HFF-Myc (cell line): ENCODE results near the gene FNIP1.

Experiments
- DNase-seq: peaks from one replicate; pipeline ENCODE4 v3.0.0-alpha.2; 2011; ENCODE audit warnings: low read depth; ENCODE audit errors: extremely low read depth
- H3K4me3 ChIP-seq: replicated peaks from 2 replicates; pipeline ENCODE4 v1.5.1; 2011; ENCODE audit warnings: low read depth, mild to moderate bottlenecking, control low read depth, low read length
- CTCF ChIP-seq: IDR thresholded peaks from 2 replicates; pipeline ENCODE4 v1.5.1; 2012; ENCODE audit warnings: mild to moderate bottlenecking, low read depth, low read length, control low read depth; ENCODE audit errors: missing control alignments

Gene FNIP1

GRCh38 chr5:131765261-131765660 lies 31.6 kb downstream of the FNIP1 start:
- no peak overlapping the region for H3K4me3 ChIP-seq
- TF ChIP-seq CTCF, result no peak
- no peak for DNase-seq

- H3K4me3 ChIP-seq, result no peak overlapping the region
- no peak for TF ChIP-seq CTCF
- DNase-seq, result no peak
Observed at GRCh38 chr5:131763968-131764367, 32.8 kb downstream of the FNIP1 start.

DNA sequence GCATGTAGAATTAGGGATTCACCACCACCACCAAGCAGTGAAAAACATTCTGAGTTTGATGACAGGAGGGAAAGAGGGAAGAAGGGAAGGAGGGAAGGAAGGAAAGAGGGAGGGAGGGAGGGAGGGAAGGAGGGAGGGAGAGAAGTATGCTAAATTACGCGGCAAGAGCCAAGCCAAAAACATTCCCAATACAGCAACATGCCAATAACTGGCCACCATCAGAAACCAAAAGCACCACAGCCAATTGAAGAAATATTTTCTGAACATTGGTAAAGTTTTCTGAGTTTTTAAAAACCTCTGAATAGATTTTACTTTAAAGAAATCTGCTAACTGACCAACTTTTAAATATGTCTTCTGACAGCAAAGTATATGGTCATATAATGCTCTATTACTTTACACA lies 36.0 kb downstream of the FNIP1 start:
- no peak overlapping the region for H3K4me3 ChIP-seq
- no peak for DNase-seq
- TF ChIP-seq CTCF, result no peak

DNA sequence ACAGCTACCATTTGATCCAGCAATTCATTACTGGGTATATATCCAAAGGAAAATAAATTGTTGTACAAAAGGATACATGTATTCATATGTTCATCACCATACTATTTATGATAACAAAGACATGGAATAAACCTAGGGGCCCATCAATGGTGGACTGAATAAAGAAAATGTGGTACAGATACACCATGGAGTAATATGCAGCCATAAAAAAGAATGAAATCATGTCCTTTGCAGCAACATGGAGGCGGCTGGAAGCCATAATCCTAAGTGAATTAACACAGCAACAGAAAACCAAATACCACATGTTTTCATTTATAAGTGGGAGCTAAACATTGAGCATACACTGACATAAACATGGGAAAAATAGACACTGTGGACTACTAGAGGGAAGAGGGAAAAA lies 37.1 kb downstream of the FNIP1 start:
- no peak for DNase-seq
- no peak overlapping the region for H3K4me3 ChIP-seq
- no peak for TF ChIP-seq CTCF

DNA sequence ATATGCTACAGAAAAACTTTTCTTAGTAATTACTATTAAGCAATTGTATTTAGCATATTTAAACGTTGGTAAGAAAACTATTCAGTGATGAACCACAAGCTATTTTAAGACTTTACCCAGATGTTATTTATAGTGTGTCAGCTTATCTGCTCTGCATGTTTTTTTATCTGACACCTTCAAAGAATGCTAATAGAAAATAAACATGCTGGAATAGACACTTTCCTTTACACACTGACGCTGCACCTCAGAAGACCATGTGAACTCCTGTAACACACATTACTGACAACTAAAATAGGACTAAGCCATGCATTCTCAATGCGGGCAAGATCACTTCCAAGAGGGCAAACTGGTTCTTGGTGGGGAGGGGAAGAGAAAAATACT lies 38.3 kb downstream of the FNIP1 start:
- DNase-seq, result no peak
- TF ChIP-seq CTCF, result no peak
- H3K4me3 ChIP-seq, result no peak overlapping the region

DNA sequence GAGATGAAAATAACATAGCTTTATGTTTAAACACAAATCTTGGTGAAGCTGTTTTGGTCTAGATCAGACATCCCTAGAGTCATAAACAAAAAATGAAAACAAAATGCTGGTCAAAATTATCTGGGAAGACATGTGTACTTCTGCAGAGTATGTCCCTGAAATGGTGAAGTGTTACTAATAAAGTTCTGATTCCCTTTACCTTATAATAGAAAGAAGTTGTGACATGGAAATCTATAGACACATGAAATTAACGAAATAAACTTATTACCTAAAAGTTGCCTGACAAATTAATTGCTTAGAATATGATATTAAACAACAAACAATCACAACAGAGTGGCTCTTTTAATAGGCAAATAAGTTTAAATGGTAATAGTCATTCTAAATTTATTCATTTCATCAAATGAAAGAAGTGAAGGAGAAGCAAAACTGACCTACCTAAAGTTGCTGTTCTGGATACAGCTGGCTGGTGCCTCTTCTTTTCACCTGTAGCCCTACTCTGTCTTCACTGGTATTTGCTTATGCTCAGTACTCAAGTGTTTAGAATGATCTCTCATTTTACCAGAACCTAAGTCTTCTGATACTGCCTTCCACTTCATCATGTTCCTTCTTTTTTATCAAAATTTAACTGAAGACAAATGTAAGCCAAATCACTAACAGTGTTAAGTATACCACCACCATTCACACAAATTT lies 38.8 kb downstream of the FNIP1 start:
- H3K4me3 ChIP-seq, result no peak overlapping the region
- no peak for TF ChIP-seq CTCF
- DNase-seq, result no peak

- H3K4me3 ChIP-seq, result no peak overlapping the region
- TF ChIP-seq CTCF, result no peak
- no peak for DNase-seq
Observed at GRCh38 chr5:131756942-131757341, 39.9 kb downstream of the FNIP1 start.
